IMR-90 (cell line): ENCODE results near the gene IGF2BP3. TPM values are rescaled to one million over a fixed set of nuclear protein-coding genes. Genes with fewer than 3 reads are reported as not detected.

Experiments used
- ATAC-seq: fragments of 200-7000 bp; cut with Tn5 transposase; 2 replicates; pipeline ENCODE4 v1.9.1; 2020; ENCODE audit warnings: low read depth, mild to moderate bottlenecking, moderate library complexity
- BruUV-seq: library from RNA; stranded (reverse); fragments of 400-500 nt; replicated peaks from 2 replicates; lab custom pipeline; 2021; lab: Mats Ljungman, UMichigan
- CTCF ChIA-PET: fragments of 300-600 bp; formaldehyde crosslinking; extraction: SDS; loops from one replicate; lab custom pipeline; 2021; ENCODE audit warnings: antibody characterized with exemption; lab: Yijun Ruan, JAX
- POLR2A ChIA-PET: fragments of 300-600 bp; sonication (Branson Sonifier 250); formaldehyde crosslinking; loops from one replicate; lab custom pipeline; 2022; ENCODE audit warnings: antibody characterized with exemption; ENCODE audit not compliant: unreplicated experiment; lab: Charles Lee
- DNase-seq: peaks from one replicate; pipeline ENCODE4 v3.0.0; 2013
- H2AFZ ChIP-seq: replicated peaks from 2 replicates; pipeline ENCODE3; 2013; ENCODE audit warnings: low read length, mild to moderate bottlenecking; ENCODE audit not compliant: poor library complexity
- H2AK5ac ChIP-seq: 2 replicates; pipeline ENCODE4 v1.6.1; 2013; ENCODE audit warnings: low read depth, low read length, inconsistent platforms
- H2AK9ac ChIP-seq: replicated peaks from 2 replicates; pipeline ENCODE3; 2013; ENCODE audit warnings: mild to moderate bottlenecking, low read depth, low read length, moderate library complexity; ENCODE audit not compliant: poor library complexity
- H2BK120ac ChIP-seq: 2 replicates; pipeline ENCODE4 v1.6.1; 2013; ENCODE audit warnings: low read depth, low read length, inconsistent platforms
- H2BK15ac ChIP-seq: 3 replicates; pipeline ENCODE4 v1.6.1; 2013; ENCODE audit warnings: low read depth, low read length, inconsistent platforms
- H2BK20ac ChIP-seq: 2 replicates; pipeline ENCODE4 v1.6.1; 2013; ENCODE audit warnings: low read depth, mild to moderate bottlenecking, inconsistent platforms, low read length, moderate library complexity
- H2BK5ac ChIP-seq: 2 replicates; pipeline ENCODE4 v1.6.1; 2013; ENCODE audit warnings: mild to moderate bottlenecking, low read depth, low read length, inconsistent platforms; ENCODE audit not compliant: poor library complexity, severe bottlenecking
- H3K14ac ChIP-seq: replicated peaks from 2 replicates; pipeline ENCODE4 v1.6.1; 2013; ENCODE audit warnings: low read depth, low read length, inconsistent platforms
- H3K18ac ChIP-seq: 2 replicates; pipeline ENCODE4 v1.6.1; 2013; ENCODE audit warnings: low read depth, low read length, control low read depth
- H3K23ac ChIP-seq: 2 replicates; pipeline ENCODE4 v1.6.1; 2013; ENCODE audit warnings: low read depth, low read length, inconsistent platforms
- H3K27ac ChIP-seq: 2 replicates; pipeline ENCODE4 v1.5.1; 2013; ENCODE audit warnings: mild to moderate bottlenecking, control low read depth, low read length; ENCODE audit not compliant: insufficient read depth
- H3K27me3 ChIP-seq: 2 replicates; pipeline ENCODE4 v1.6.1; 2013; ENCODE audit warnings: low read length; ENCODE audit not compliant: control insufficient read depth, insufficient read depth
- H3K36me3 ChIP-seq: 2 replicates; pipeline ENCODE4 v1.6.1; 2013; ENCODE audit warnings: low read length, mixed read lengths; ENCODE audit not compliant: control insufficient read depth, insufficient read depth
- H3K4ac ChIP-seq: 2 replicates; pipeline ENCODE4 v1.6.1; 2013; ENCODE audit warnings: low read depth, low read length, inconsistent platforms
- H3K4me1 ChIP-seq: 2 replicates; pipeline ENCODE4 v1.6.1; 2013; ENCODE audit warnings: low read length, mixed read lengths; ENCODE audit not compliant: control insufficient read depth, insufficient read depth
- H3K4me2 ChIP-seq: 2 replicates; pipeline ENCODE4 v1.6.1; 2013; ENCODE audit warnings: low read depth, mild to moderate bottlenecking, control low read depth, low read length, moderate library complexity
- H3K4me3 ChIP-seq: 2 replicates; pipeline ENCODE4 v1.5.1; 2013; ENCODE audit warnings: low read depth, mild to moderate bottlenecking, control low read depth, low read length, moderate library complexity; ENCODE audit not compliant: insufficient read depth
- H3K56ac ChIP-seq: 2 replicates; pipeline ENCODE4 v1.6.1; 2013; ENCODE audit warnings: low read length, inconsistent platforms; ENCODE audit not compliant: insufficient read depth; ENCODE audit errors: extremely low read depth
- H3K79me1 ChIP-seq, 2 experiments: 2 replicates each; pipeline ENCODE4 v1.6.1; 2013; ENCODE audit warnings: low read length in 2 of 2, inconsistent platforms in 1 of 2, low read depth in 1 of 2
- H3K9ac ChIP-seq: 2 replicates; pipeline ENCODE4 v1.6.1; 2013; ENCODE audit warnings: low read depth, low read length, control low read depth
- H3K9me1 ChIP-seq: 2 replicates; pipeline ENCODE4 v1.6.1; 2013; ENCODE audit warnings: low read length, inconsistent platforms; ENCODE audit not compliant: insufficient read depth
- H3K9me3 ChIP-seq: 2 replicates; pipeline ENCODE4 v1.6.1; 2013; ENCODE audit warnings: low read length; ENCODE audit not compliant: control insufficient read depth, insufficient read depth
- H4K20me1 ChIP-seq: 2 replicates; pipeline ENCODE4 v1.6.1; 2013; ENCODE audit warnings: low read length, inconsistent platforms; ENCODE audit not compliant: insufficient read depth
- H4K5ac ChIP-seq: 2 replicates; pipeline ENCODE4 v1.6.1; 2013; ENCODE audit warnings: mild to moderate bottlenecking, low read depth, low read length, control low read depth
- H4K8ac ChIP-seq, 2 experiments: 2 replicates each; pipeline ENCODE4 v1.6.1; 2013; ENCODE audit warnings: low read depth in 2 of 2, low read length in 2 of 2, control low read depth in 1 of 2, inconsistent platforms in 1 of 2
- H4K91ac ChIP-seq: 2 replicates; pipeline ENCODE4 v1.6.1; 2013; ENCODE audit warnings: low read depth, low read length, inconsistent platforms; ENCODE audit not compliant: insufficient read depth
- BHLHE40 ChIP-seq: fragments of 150-350 bp; IDR thresholded peaks from 2 replicates; pipeline ENCODE4 v1.6.1; 2016; ENCODE audit warnings: mild to moderate bottlenecking, low read depth, low read length
- CEBPB ChIP-seq: IDR thresholded peaks from 2 replicates; pipeline ENCODE4 v1.6.1; 2012; ENCODE audit warnings: low read depth, low read length, improper control_type of control experiment
- CHD1 ChIP-seq: IDR thresholded peaks from 2 replicates; pipeline ENCODE4 v1.6.1; 2012; ENCODE audit warnings: low read depth, low read length, improper control_type of control experiment
- CTCF ChIP-seq: conservative IDR thresholded peaks from 2 replicates; pipeline ENCODE4 v1.5.1; 2012; ENCODE audit warnings: mild to moderate bottlenecking, low read depth, low read length, improper control_type of control experiment
- MAFK ChIP-seq: IDR thresholded peaks from 2 replicates; pipeline ENCODE4 v1.6.1; 2012; ENCODE audit warnings: low read depth, low read length, improper control_type of control experiment
- MXI1 ChIP-seq: IDR thresholded peaks from 2 replicates; pipeline ENCODE4 v1.6.1; 2012; ENCODE audit warnings: low read depth, mild to moderate bottlenecking, low read length, moderate library complexity, borderline replicate concordance
- POLR2A ChIP-seq: IDR thresholded peaks from 2 replicates; pipeline ENCODE4 v1.6.1; 2012; ENCODE audit warnings: mild to moderate bottlenecking, low read depth, low read length
- RAD21 ChIP-seq: IDR thresholded peaks from 2 replicates; pipeline ENCODE4 v1.6.1; 2012; ENCODE audit warnings: low read length, improper control_type of control experiment
- RCOR1 ChIP-seq: IDR thresholded peaks from 2 replicates; pipeline ENCODE4 v1.6.1; 2012; ENCODE audit warnings: mild to moderate bottlenecking, low read length, improper control_type of control experiment; ENCODE audit not compliant: insufficient replicate concordance
- SMC3 ChIP-seq: fragments of 150-350 bp; IDR thresholded peaks from 2 replicates; pipeline ENCODE4 v1.6.1; 2016; ENCODE audit warnings: low read depth, mild to moderate bottlenecking, antibody characterized with exemption, low read length, moderate library complexity
- USF2 ChIP-seq: fragments of 150-350 bp; IDR thresholded peaks from 2 replicates; pipeline ENCODE4 v1.6.1; 2017; ENCODE audit warnings: mild to moderate bottlenecking, antibody characterized with exemption, low read length, low read depth
- WGBS, 2 experiments: methylation state at CpG; one replicate each; pipeline versions ENCODE4 v1.1.5 to v1.1.7; 2013; ENCODE audit warnings: missing lambda C conversion rate in 2 of 2; ENCODE audit not compliant: insufficient read length in 1 of 2; ENCODE audit errors: extremely low coverage in 2 of 2; 5-methylcytosine and 5-hydroxymethylcytosine counted together
- dilution Hi-C: fragments of 300-500 bp; cut with HindIII; formaldehyde crosslinking; loops from one replicate; pipeline ENCODE4 v1.14.3; 2018; ENCODE audit warnings: low sequenced_read_pairs; ENCODE audit not compliant: unreplicated experiment
- in situ Hi-C: fragments of 300-500 bp; cut with MboI; formaldehyde crosslinking; loops from 3 replicates; pipeline ENCODE4 v1.14.3; 2019; ENCODE audit warnings: low sequenced_read_pairs, inconsistent platforms, mixed read lengths
- intact Hi-C: fragments of 100-400 bp; cut with micrococcal nuclease; formaldehyde crosslinking; loops from 2 replicates; pipeline ENCODE4 v1.10.0; 2022
- polyA plus RNA-seq, 3 experiments: library from polyadenylated mRNA; depleted of rRNA; stranded (reverse); fragments of >200 nt; gene quantifications; 2 replicates each; pipeline ENCODE4 v1.2.3, GENCODE V29; 2012; ENCODE audit warnings: low replicate concordance in 1 of 3
- total RNA-seq: library from RNA; depleted of rRNA; stranded (reverse); fragments of >200 nt; gene quantifications from 2 replicates; pipeline ENCODE4 v1.2.3, GENCODE V29; 2012

Gene IGF2BP3
- total and polyA plus RNA-seq, 2 of the 4 experiments (the other 2 are of a cell fraction): 50.9 to 59.3 TPM

- dilution Hi-C loops: no loop called here
- TF ChIP-seq CHD1 (no peak), RCOR1 (no peak), CTCF (no peak), RAD21 (no peak), MAFK (no peak), SMC3 (no peak), USF2 (no peak), BHLHE40 (no peak), POLR2A (no peak), MXI1 (no peak), CEBPB (no peak)
- Histone ChIP-seq H2AK5ac (no peak overlapping the region), H3K27me3 (no peaks in the 10 kb centered on the region), H3K4ac (no peak overlapping the region), H3K9ac (no peak overlapping the region), H2BK5ac (no peak overlapping the region), H4K5ac (no peak overlapping the region), H2AK9ac (no peak overlapping the region), H3K9me3 (no peaks in the 10 kb centered on the region), H2AFZ (no peak overlapping the region), H3K79me1 (peaks cover 40 to 52% of the 10 kb centered on the region in 2 experiments), H3K9me1 (peaks cover 9% of the 10 kb centered on the region), H2BK20ac (no peak overlapping the region), H3K4me1 (no peaks in the 10 kb centered on the region), H2BK120ac (no peak overlapping the region), H3K36me3 (peaks cover 12% of the 10 kb centered on the region), H3K4me3 (no peak overlapping the region), H3K56ac (no peak overlapping the region), H4K8ac (no peak overlapping the region), H3K4me2 (no peak overlapping the region), H3K14ac (no peak overlapping the region), H3K18ac (no peak overlapping the region), H2BK15ac (no peak overlapping the region), H4K20me1 (peaks cover 17% of the 10 kb centered on the region; the same call in 1 of the 2 replicates), H3K27ac (no peak overlapping the region), H4K91ac (no peak overlapping the region), H3K23ac (no peak overlapping the region)
- DNase-seq: no peak
- no peak for ATAC-seq
- intact Hi-C loops: no loop called here
- in situ Hi-C loops: no loop called here
- ChIA-PET POLR2A (no interaction called here), CTCF (no interaction called here)
- BruUV-seq: no TSS peak
- WGBS, 2 experiments: no CpG with 5 or more reads among the region's 3 CpGs
These were observed 65.1 kb downstream of the IGF2BP3 start for GRCh38 chr7:23405240-23405618.
